ENCODE measurements around the gene SDC3. TPM values are rescaled to one million over a fixed set of nuclear protein-coding genes. Genes with fewer than 3 reads are reported as not detected.

The SDC3 gene
- total and polyA plus RNA-seq, 4 donors, result 21.2 to 41.8 (median 23.7) TPM

GRCh38 chr1:30920827-30921226 is 12.3 kb upstream of the SDC3 start:
- Histone ChIP-seq H3K27me3 (ENCODE audit: control insufficient read depth in 3 of 3, insufficient read depth in 3 of 3, low read length in 2 of 3) (no peaks in the 10 kb centered on the region), H3K4me3 (no peak overlapping the region), H3K9me3 (ENCODE audit: control insufficient read depth in 4 of 4, insufficient read depth in 3 of 4, low read length in 3 of 4) (no peaks in the 10 kb centered on the region), H3K27ac (ENCODE audit: low read depth in 1 of 2, low read length in 1 of 2) (no peak overlapping the region), H3K9ac (ENCODE audit: insufficient read depth in 1 of 2, low read length in 2 of 2) (no peak overlapping the region), H3K4me1 (ENCODE audit: control insufficient read depth in 5 of 5, insufficient read depth in 5 of 5, low read length in 5 of 5) (peaks cover 0 to 3% (median 0%) of the 10 kb centered on the region in 5 donors), H3K36me3 (ENCODE audit: control insufficient read depth in 4 of 4, insufficient read depth in 4 of 4, low read length in 4 of 4) (no peaks in the 10 kb centered on the region)
- TF ChIP-seq, protein P1, sequence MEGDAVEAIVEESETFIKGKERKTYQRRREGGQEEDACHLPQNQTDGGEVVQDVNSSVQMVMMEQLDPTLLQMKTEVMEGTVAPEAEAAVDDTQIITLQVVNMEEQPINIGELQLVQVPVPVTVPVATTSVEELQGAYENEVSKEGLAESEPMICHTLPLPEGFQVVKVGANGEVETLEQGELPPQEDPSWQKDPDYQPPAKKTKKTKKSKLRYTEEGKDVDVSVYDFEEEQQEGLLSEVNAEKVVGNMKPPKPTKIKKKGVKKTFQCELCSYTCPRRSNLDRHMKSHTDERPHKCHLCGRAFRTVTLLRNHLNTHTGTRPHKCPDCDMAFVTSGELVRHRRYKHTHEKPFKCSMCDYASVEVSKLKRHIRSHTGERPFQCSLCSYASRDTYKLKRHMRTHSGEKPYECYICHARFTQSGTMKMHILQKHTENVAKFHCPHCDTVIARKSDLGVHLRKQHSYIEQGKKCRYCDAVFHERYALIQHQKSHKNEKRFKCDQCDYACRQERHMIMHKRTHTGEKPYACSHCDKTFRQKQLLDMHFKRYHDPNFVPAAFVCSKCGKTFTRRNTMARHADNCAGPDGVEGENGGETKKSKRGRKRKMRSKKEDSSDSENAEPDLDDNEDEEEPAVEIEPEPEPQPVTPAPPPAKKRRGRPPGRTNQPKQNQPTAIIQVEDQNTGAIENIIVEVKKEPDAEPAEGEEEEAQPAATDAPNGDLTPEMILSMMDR (IDR thresholded peaks at IDR 0.05; ENCODE audit: control extremely low read depth, extremely low read depth), result no peak
- 67 to 79% methylated on average over 7 of the region's 7 CpGs for WGBS, 2 donors
- DNase-seq, result no peak
- ATAC-seq (ENCODE audit: insufficient read depth, low FRiP score), result no peak

DNA sequence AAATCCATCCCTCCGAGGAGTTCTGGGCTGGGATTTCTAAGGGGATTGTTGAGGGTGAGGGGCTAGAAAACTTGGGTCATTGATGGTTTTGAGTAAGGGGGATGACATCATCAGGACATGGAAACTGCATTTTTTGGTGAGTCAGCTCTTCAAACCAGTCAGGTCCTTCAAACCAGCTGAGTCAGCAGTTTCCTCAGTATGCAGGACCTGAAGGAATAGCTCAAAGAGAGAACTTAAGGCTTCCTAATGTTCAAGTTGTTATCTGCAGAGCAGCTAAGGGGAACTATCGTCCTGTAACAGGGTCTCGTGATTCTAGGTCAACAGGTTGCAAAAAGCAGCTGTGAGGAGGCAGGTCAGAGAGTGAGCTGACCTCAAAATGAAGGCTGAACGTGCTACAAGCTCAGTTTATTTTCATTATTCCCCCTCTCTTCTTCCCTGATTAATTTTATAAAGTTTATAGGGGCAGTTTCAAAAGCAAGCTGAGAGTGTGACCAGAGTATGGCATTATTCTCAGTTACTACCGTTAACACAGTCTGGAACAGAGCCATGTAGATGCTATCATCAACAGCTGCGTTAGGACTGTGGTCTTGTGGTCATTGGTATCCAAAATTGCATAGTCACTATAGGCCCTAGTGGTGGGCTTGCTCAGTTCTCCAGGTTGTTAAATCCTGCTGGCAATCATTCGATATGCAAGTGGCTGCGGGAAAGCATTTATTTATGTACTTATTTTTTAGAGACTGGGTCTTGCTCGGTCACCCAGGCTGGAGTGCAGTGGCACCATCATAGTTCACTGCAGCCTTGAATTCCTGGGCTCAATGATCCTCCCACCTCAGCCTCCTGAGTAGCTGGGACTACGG is 10.7 kb upstream of the SDC3 start:
- DNase-seq (peak in 2 of 3 donors; percentile 31 to 54), ATAC-seq (ENCODE audit: insufficient read depth, low FRiP score) (no peak)
- no peak overlapping the region for H3K9ac ChIP-seq (ENCODE audit: insufficient read depth in 1 of 2, low read length in 2 of 2)
- H3K9me3 ChIP-seq (ENCODE audit: control insufficient read depth in 4 of 4, insufficient read depth in 3 of 4, low read length in 3 of 4), result no peaks in the 10 kb centered on the region
- H3K36me3 ChIP-seq (ENCODE audit: control insufficient read depth in 4 of 4, insufficient read depth in 4 of 4, low read length in 4 of 4), result no peaks in the 10 kb centered on the region
- TF ChIP-seq, protein P1 (IDR thresholded peaks at IDR 0.05; ENCODE audit: control extremely low read depth, extremely low read depth), result no peak
- H3K4me1 ChIP-seq (ENCODE audit: control insufficient read depth in 5 of 5, insufficient read depth in 5 of 5, low read length in 5 of 5), result peaks cover 0 to 3% (median 0%) of the 10 kb centered on the region in 5 donors
- 28 to 57% methylated on average over 10 of the region's 10 CpGs for WGBS, 2 donors
- H3K4me3 ChIP-seq, result no peak overlapping the region
- H3K27ac ChIP-seq (ENCODE audit: low read depth in 1 of 2, low read length in 1 of 2), result no peak overlapping the region
- no peaks in the 10 kb centered on the region for H3K27me3 ChIP-seq (ENCODE audit: control insufficient read depth in 3 of 3, insufficient read depth in 3 of 3, low read length in 2 of 3)

GRCh38 chr1:30916296-30916695 is 7.7 kb upstream of the SDC3 start:
- Histone ChIP-seq H3K27me3 (ENCODE audit: control insufficient read depth in 3 of 3, insufficient read depth in 3 of 3, low read length in 2 of 3) (no peaks in the 10 kb centered on the region), H3K9ac (ENCODE audit: insufficient read depth in 1 of 2, low read length in 2 of 2) (no peak overlapping the region), H3K4me3 (no peak overlapping the region), H3K4me1 (ENCODE audit: control insufficient read depth in 5 of 5, insufficient read depth in 5 of 5, low read length in 5 of 5) (peaks cover 0 to 3% (median 0%) of the 10 kb centered on the region in 5 donors), H3K36me3 (ENCODE audit: control insufficient read depth in 4 of 4, insufficient read depth in 4 of 4, low read length in 4 of 4) (no peaks in the 10 kb centered on the region), H3K27ac (ENCODE audit: low read depth in 1 of 2, low read length in 1 of 2) (no peak overlapping the region), H3K9me3 (ENCODE audit: control insufficient read depth in 4 of 4, insufficient read depth in 3 of 4, low read length in 3 of 4) (no peaks in the 10 kb centered on the region)
- DNase-seq (no peak), ATAC-seq (ENCODE audit: insufficient read depth, low FRiP score) (no peak)
- WGBS, 2 donors, result 91 to 93% methylated on average over 12 of the region's 12 CpGs
- TF ChIP-seq, protein P1 (IDR thresholded peaks at IDR 0.05; ENCODE audit: control extremely low read depth, extremely low read depth), result no peak

Measured in lung (tissue), 12 donors.